Measurements from ENCODE around the gene ADGRV1.

GRCh38 chr5:90700299-90700698, 141.7 kb downstream of the ADGRV1 start:
- no peak for TF ChIP-seq POLR2AphosphoS5 (IDR thresholded peaks at IDR 0.05; ENCODE audit: low read depth, low read length)
- no peak for TF ChIP-seq TAF1 (IDR thresholded peaks at IDR 0.05; ENCODE audit: borderline replicate concordance, insufficient read depth, low read length)
- no peak for TF ChIP-seq REST (IDR thresholded peaks at IDR 0.05; ENCODE audit: insufficient read depth in 1 of 2, low read depth in 2 of 2, low read length in 2 of 2)
- TF ChIP-seq SIN3A (IDR thresholded peaks at IDR 0.05; ENCODE audit: borderline replicate concordance, insufficient read depth, low read length) = no peak
- no peak for TF ChIP-seq FOXP2 (optimal IDR thresholded peaks at IDR 0.05; ENCODE audit: borderline replicate concordance, extremely low read depth, extremely low read length, insufficient read depth)

Measured in PFSK-1 (cell line).